ENCODE data around the gene GNG8.

DNA sequence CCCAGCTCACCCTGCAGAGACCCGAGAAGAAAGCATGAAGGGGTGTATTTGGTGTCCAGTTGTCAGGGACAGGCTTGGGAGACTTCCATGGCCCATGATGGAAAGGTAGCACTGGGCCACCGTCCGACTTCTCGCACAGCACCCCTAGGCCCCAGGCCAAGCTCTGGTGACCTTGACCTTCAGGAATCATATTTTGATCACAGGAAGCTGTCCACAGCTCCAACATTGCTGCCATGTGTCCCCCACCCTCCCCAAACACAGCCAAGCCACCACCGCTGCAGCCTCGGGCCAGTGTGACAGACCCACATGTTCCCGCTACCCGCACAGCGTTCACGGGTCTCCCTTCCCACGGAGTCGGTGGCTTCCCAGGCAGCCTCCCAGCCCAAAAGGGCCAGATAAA is 10.3 kb downstream of the GNG8 start:
- TF ChIP-seq POLR2A (IDR thresholded peaks at IDR 0.05), result no peak
- TF ChIP-seq, protein P1, sequence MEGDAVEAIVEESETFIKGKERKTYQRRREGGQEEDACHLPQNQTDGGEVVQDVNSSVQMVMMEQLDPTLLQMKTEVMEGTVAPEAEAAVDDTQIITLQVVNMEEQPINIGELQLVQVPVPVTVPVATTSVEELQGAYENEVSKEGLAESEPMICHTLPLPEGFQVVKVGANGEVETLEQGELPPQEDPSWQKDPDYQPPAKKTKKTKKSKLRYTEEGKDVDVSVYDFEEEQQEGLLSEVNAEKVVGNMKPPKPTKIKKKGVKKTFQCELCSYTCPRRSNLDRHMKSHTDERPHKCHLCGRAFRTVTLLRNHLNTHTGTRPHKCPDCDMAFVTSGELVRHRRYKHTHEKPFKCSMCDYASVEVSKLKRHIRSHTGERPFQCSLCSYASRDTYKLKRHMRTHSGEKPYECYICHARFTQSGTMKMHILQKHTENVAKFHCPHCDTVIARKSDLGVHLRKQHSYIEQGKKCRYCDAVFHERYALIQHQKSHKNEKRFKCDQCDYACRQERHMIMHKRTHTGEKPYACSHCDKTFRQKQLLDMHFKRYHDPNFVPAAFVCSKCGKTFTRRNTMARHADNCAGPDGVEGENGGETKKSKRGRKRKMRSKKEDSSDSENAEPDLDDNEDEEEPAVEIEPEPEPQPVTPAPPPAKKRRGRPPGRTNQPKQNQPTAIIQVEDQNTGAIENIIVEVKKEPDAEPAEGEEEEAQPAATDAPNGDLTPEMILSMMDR (IDR thresholded peaks at IDR 0.05), result no peak
- TF ChIP-seq EP300 (IDR thresholded peaks at IDR 0.05), result no peak
